GM21367 (cell line): Measurements from ENCODE around the gene SLC25A21.
"Not testable (repeated sequence)": the region's sequence is repeated elsewhere in the genome, so short reads cannot be mapped to it uniquely, and the experiment has no call there.

Experiments used
- ATAC-seq: cut with Tn5 transposase; IDR thresholded peaks from one replicate; pipeline ENCODE4 v1.9.1; 2021; ENCODE audit not compliant: unreplicated experiment

Gene SLC25A21

DNA sequence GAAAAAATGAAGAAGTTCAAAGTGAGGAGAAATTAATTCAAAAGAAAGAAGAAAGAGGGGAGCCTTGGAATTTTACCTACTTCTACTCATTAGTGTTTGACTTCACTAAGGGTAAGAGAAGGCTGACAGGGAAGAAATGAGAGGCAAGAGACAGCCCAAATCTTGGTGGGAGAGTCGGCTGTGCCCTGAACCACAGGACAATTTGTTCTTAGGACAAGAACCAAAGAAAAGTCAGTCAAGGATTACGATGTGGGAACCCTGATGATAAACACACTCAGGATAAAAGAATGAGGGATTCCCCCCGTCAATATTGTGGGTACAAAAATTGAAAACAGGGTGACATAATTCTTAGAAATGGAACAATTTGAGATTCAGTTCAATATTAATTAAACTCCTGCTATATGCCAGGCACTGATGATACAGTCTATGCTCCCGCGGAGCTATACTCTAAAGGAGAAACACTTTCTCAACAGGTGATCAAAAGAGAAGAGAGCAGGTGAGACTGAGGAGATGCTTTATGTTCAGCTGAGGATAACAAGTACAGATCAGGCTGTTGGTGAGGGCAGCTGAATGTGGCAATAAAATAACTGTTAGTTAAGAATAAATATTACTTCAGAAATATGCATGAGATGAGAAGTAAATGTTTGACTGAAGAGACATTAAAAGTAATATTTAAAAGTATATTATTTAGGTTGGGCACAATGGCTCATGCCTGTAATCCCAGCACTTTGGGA is 175.4 kb downstream of the SLC25A21 start:
- ATAC-seq: no peak

DNA sequence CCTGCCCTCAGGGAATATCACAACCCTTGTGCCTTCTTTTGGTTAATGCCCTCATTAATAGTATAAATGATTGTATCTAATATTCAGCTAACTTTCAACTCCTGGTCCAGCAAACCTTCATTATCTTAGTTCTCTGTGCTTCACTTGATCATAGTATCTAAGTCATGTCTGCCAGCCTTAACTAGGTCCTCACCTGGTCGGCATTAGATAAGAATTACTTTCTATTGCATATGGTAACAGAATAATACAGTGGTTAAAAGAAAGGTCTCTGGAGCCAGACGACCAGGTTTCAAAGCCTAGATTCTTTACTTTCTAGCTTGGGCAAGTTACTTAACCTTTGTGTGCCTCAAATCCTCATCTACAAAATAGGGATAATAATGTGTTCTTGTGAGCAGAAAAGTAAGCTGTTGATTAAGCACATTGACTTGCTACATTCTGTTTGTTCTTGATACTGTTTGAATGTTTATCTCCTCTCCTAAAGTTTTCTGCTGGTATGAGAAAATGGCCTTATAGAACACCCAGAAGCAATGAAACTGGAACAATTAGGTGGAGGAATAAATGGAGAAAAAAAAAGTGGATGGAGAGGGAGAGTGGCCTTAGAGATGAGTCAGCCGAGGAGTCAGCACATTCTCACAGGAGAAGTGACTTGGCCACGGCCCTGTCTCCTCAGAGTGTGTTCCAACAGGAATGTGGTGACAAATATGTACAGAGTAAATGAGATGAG is 176.1 kb downstream of the SLC25A21 start:
- ATAC-seq: no peak

DNA sequence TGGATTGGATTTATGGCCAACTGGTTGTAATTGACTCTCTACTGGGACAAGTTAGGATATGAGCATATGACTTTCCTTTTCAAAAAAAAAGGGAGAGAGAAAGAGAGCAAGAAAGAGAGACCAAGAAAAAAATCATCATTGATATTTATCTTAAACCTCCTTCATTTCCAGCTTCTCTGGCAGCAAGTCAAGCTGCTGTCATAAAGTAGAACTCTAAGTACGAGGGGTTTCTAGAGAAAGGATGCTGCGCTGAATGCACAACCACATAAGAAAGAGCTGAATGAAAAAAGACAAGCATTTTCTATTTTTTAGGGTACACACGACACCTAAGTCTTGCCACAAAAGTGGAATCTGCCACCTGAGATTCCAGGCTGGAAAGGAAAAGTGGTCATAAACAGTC is 182.6 kb downstream of the SLC25A21 start:
- ATAC-seq: no peak

DNA sequence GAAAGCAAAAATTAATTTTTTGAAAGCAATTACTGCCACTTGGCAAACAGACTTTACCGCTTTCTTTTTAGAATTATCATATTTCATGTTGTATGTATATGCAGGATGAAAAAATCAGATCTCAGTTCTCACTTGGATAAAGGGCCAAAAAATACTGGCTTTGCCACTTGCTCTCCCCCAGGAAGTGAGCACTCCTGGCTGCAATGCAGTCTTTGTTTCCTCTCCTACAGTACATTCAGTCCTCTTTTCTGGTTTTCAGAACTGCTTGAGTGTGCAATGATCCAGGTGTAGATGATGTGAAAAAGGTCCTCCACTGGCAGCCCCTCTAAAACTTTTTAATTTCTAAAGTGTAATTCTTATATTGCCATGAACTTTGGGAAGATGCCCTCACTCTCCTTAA is 183.4 kb downstream of the SLC25A21 start:
- ATAC-seq: no peak

DNA sequence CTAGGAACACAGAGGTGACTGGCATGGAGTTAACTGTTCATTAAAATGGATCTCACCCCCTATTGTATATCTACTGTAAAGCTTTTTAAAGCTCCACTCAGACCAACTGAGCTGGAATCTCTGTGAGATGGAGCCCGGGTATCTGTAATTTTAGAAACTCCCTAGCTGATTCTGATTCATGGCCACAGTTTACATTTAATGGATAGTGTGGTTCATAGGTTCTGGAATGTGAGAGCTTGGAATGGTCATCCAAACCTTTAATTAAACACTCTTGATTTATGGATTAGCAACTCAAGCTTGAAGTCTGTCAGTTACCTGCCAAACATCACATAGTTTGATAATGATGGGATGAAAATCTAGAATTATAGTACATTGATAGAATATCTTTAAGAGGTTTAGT is 183.8 kb downstream of the SLC25A21 start:
- ATAC-seq: no peak

DNA sequence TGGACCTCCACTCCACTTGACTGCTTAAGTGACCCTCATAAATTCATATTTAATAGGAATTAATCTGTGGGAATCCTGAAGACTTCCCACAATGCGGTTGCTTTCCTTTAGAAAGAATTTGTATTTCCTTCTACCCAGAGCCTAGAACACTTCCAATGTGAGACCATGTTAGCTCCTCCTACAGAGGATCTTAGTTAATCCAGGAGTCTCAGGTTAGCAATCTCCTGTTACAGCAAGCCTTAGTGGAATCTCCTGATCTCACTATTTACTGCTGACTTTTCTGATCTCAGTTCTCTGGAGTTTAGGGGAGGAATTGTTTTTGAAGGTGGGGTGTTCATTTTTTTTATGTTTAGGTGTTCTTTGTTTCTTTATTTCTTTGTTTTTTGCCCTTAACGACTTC is 186.0 kb downstream of the SLC25A21 start:
- no peak for ATAC-seq

DNA sequence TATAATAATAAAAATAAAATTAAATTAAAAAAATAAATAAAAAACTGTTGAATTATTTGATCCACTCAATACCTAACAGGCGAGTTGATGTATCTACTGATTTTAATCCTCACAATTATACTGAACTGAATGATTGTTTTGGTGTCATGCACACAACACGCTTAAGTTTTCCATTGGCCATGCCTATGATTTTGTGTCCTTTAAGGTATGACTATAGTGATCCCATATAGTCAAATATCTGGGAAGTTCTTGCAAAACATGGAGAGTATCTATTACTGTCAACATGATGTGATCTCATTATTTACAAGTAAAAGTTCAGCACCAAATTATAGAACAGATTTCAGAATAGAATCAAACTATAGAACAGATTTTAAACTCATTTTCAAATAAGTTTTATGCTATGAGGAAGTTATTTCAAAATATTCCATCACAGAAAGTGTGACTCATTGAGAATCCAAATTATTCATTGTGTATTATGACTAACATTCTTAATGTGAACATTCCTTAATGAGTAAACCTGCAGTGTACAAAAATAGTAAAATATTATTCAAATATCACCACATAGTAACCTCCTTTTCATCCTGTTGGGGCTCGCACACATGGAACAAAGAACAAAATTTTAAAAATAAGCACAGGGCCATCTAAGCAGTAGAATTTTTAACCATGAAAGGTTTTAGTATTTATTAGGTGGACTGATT is 190.4 kb downstream of the SLC25A21 start:
- no peak for ATAC-seq

DNA sequence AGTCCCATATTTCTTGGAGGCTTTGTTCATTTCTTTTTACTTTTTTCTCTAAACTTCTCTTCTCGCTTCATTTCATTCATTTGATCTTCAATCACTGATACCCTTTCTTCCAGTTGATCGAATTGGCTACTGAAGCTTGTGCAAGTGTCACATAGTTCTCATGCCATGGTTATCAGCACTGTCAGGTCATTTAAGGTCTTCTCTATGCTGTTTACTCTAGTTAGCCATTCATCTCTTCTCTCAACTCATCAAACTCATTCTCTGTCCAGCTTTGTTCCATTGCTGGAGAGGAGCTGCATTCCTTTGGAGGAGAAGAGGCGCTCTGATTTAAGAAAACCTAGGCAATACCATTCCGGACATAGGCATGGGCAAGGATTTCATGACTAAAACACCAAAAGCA is 192.0 kb downstream of the SLC25A21 start:
- not testable (repeated sequence) for ATAC-seq

DNA sequence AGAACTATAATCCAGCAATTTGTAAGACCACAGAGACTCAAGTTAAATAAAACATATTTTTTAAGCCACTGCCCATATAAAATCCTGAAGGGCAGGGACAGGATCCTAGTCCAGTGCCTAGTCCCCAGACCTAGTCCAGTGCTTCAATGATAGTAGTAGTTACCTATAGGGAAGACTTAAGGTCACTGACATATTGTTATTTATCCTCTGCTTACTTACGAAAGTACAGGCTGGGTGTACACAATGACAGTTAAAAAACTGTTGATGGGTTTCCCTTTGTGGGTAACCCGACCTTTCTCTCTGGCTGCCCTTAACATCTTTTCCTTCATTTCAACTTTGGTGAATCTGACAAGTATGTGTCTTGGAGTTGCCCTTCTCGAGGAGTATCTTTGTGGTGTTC is 192.5 kb downstream of the SLC25A21 start:
- no peak for ATAC-seq

DNA sequence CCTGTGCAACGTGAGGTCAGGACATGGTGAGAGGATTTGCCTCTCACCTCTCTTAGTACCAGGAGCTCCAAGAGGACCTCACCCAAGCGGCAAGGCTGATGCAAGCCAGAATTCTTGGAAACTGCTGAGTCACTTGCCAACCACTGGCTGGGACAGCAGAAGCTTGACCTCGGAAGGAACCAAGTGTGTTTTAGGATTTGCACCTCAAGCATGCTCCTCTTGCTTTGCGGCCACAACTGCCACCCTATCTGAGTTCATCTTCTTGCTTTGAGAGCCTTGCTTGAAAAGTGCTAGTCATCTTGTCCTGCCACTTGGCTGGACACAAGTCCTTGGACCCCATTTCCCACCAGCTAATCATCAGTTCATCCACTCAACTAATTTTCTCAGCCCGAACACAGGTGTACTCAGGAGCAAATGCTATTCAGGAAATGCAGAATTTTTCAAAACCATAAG is 195.8 kb downstream of the SLC25A21 start:
- no peak for ATAC-seq

DNA sequence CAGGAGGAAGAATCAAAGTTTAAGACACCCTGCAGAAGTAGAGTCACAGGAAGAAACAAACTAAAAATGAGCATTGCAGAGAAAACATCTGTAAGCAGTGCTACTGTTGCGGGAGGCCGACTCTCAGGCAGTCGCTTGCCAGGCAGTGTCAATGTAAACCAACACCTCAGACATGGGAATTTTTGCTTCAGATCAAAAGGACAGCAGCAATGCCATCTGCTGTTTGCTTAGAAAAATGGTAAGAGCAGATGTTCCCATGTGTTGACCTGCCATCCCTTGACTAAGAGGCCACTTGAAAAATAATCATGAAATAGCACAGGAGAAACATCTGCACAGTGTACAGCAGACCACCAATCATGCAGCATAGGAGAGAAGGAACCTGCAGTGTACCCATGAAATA is 196.6 kb downstream of the SLC25A21 start:
- no peak for ATAC-seq

DNA sequence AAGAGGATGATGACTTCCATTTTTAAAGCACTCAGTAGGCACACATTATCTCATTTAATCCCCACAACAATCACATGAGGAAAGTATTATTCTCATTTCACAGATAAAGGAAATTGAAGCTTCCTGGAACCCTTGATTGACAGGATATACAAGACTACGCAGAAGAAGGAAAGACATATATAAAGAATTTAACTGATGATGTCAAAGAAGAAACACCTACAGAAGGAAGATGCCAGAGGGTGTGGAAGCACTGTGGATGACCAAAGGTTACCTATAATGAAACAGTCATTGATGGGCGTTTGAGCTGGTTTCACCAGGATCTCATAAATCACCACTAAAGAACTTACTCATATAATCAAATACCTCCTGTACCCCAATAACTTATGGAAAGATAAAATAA is 197.4 kb downstream of the SLC25A21 start:
- no peak for ATAC-seq

DNA sequence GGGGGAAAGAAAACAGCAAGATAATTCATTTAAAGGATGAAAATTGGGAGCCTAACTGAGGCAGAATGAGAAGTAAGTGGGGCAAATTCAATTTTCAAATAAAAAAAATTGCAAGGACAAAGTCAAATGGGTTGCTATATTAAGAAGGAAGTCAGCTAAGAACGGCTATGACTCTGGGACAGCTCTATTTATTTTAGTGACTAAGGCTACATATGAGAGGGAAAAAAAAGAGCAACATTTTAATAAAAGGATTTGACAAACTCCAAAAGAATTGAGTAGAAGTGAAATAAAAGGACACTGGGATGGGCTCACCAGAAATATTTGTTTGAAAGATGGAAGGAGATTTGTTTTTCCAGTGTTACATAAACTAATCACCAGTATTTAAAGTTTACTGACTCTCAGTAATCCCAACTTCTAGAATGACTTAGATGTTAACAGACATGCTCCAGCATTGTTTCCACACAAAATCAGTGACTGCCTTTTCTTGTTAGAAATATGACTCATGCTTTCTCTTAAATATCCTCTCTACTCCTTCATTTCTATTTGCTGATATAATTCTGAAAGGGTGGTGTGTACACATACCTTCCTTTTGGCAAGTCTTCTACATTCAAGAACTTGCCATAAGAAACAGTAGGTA is 198.5 kb downstream of the SLC25A21 start:
- no peak for ATAC-seq

DNA sequence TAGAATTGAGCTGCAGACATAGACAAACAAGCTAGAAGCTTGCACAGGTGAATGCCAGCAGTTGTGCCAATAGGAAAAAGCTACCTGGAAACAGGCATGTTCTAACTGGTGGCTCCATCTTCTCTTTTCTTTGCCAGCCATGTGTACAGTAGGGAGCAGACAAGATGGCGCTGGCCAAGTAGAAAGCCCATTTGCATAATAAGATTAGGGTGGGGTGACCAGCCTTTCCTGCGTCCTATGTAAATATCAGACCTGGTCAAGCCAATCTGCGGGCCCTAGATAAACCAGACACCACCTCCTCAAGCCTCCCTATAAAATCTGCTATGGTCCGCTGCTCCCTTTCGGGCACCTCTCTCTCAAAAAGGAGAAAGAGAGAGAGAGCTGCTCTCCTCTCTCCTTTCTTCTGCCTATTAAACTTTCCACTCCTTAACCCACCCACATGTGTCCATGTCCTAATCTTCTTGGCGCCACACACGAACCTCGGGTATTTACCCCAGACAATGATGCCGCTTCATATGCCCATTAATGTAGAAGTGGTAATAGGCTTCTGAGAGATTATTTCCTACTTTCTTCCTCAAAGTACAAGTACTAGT is 201.0 kb downstream of the SLC25A21 start:
- no peak for ATAC-seq

DNA sequence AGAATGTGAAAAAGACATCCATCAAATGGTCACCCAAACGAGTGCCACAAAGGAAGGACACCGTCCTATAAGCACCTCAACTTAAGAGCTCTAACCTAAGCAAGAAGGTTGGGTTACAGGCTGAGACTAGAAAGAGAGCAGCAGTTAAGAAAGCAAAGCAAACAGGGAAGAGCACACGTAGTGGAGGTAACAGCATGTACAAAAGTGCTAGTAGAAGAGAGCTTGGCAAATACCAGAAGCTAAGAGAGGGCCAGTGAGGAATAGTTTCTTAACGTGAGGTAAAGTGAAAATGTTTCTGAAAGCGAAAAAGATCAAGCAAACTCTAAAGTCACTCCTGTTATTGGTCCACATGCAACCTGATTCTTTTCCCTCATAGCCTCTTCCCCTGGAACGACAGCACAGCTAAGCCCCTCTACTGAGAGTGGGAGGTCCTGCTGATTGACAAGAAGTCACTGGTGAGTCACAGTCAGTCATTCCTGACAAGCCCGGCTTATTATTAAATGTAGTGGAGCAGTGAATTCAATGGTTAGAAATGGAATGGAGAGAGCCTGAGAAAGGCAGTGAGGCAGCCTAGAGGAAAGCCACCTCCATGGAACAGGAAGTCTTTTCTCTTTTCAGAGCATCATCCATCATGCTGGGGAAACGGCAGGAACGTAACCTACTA is 204.4 kb downstream of the SLC25A21 start:
- no peak for ATAC-seq

DNA sequence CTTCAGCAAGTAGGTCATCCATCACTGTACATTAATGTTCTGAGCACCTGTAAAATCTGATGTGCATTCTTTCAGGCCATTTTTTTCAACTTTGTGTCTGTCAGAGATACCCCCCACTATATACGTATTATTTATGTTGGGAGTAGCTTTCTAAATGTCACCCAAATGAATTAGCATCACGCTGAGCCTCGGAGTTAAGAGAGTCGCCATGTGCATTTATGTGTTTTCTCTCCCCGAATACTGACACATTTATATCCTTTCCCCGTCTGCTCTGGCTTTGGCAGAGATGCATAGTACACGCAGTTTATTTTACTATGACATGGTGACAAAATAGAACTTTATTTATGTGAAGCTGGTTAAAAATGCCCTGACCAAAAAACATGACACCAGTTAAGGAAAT is 216.4 kb downstream of the SLC25A21 start:
- ATAC-seq: no peak

DNA sequence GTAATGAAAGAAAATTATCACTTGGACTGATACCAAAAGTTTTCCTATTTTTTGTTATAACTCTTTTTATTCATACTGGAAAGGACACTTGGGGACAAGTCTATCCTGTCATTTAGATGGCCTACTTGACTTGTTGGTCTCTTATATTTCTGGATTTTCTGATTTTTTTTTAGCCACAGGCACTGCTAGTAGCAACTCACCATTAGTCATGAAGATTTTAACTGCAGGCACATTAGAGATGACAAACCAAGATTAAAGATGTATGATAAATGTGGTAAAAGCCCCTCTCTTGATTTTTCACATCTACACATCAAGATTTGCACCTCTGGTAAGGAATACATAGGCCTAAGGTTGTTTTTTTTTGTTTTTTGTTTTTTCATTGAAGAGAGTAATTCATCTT is 217.0 kb downstream of the SLC25A21 start:
- ATAC-seq: no peak

DNA sequence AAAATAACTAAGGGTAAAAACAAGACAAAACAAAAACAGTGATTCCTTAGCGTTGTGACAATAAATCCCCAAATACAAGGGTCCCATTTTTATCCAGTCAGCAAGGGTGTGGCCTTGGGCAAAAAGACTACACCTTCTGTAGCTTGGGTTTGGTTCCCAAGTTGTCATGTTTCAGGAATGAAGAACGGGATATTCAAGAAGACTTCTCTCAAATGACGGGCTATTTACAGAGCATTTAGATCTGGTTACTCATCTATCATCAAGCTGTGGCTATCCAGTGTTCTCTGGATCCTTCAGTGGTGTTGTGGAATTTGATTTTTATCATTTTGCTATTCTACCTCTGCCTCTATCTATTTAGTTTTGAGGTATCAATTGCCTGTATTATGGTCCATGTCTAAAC is 219.7 kb downstream of the SLC25A21 start:
- no peak for ATAC-seq

DNA sequence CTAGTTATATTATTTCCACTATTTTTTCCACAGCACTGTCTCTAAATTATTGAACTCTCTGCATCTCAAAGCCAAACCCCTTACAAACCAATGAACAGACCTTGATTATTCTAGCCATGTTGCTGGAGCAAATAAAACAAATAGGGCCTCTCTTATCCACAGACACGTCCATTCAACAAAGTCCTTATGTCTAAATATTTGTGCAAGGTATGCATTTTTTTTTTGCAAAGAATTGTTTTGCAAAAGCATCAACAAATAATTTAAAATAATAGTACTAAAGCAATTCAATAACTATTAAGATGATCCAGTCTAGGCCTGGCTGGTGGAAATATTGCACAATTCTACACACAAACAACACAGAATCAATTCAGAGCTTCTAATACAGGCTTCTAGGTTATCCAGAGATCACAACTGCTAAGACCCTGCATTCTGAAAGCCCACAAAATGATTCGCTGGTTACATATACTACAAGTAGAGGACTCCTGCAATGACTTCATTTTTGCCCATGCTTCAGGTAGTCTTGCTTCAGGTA is 221.0 kb downstream of the SLC25A21 start:
- no peak for ATAC-seq

DNA sequence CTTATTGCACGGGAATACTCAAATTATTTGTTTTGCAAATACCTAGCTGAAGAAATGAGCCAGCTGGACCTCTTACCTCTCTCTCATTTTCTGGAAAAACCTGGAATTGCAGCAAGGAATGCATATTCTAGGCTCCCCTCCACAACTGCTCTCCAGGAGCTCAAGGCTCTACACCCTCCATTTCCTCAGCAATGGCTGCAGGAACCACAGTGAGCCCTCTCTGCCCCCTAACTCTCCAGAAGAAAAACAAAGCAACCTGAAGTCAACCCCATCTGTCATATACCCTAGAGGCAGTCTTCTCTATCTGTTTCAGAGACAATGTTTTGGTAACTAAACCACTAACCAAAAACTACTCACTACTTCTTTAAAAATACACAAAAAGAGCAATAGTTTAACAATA is 221.6 kb downstream of the SLC25A21 start:
- no peak for ATAC-seq
